ENCODE measurements around the gene PAXX. TPM values are rescaled to one million over a fixed set of nuclear protein-coding genes. Genes with fewer than 3 reads are reported as not detected.
"Not testable (repeated sequence)": the region's sequence is repeated elsewhere in the genome, so short reads cannot be mapped to it uniquely, and the experiment has no call there.

Gene PAXX
- total RNA-seq, 1 experiment from 2014 or later = 68.0 TPM

- DNase-seq (ENCODE audit: low read depth) = no peak
Measured at GRCh38 chr9:137030538-137031527, 38.6 kb downstream of the PAXX start.

GRCh38 chr9:137031904-137032640 lies 39.9 kb downstream of the PAXX start, which contains the start of gene FUT7:
Gene FUT7 (minus strand): TSS chr9:137032088. CDS start chr9:137031991, 97 bp downstream.
- DNase-seq (ENCODE audit: low read depth) = no peak

GRCh38 chr9:137032858-137033257 lies 40.6 kb downstream of the PAXX start:
- DNase-seq (ENCODE audit: low read depth) = no peak

GRCh38 chr9:137033481-137033880 lies 41.3 kb downstream of the PAXX start:
- DNase-seq (ENCODE audit: low read depth) = not testable (repeated sequence)

- DNase-seq (ENCODE audit: low read depth) = no peak
Measured at GRCh38 chr9:137034039-137034708, 42.0 kb downstream of the PAXX start.

GRCh38 chr9:137034709-137035506 lies 42.7 kb downstream of the PAXX start:
- peak; percentile 70 for DNase-seq (ENCODE audit: low read depth)

- DNase-seq (ENCODE audit: low read depth) = no peak
Measured at GRCh38 chr9:137035507-137035834, 43.2 kb downstream of the PAXX start.

GRCh38 chr9:137035937-137036336 lies 43.7 kb downstream of the PAXX start:
- no peak for DNase-seq (ENCODE audit: low read depth)

- no peak for DNase-seq (ENCODE audit: low read depth)
Measured at GRCh38 chr9:137037035-137037434, 44.8 kb downstream of the PAXX start.

- DNase-seq (ENCODE audit: low read depth) = no peak
Measured at GRCh38 chr9:137037483-137037882, 45.3 kb downstream of the PAXX start.

GRCh38 chr9:137038916-137039315 lies 46.7 kb downstream of the PAXX start:
- DNase-seq (ENCODE audit: low read depth) = no peak

- DNase-seq (ENCODE audit: low read depth) = no peak
Measured at GRCh38 chr9:137039611-137040366, 47.6 kb downstream of the PAXX start.

GRCh38 chr9:137040568-137040967 lies 48.3 kb downstream of the PAXX start:
- DNase-seq (ENCODE audit: low read depth) = no peak

- no peak for DNase-seq (ENCODE audit: low read depth)
Measured at GRCh38 chr9:137041124-137041523, 48.9 kb downstream of the PAXX start.

- DNase-seq (ENCODE audit: low read depth) = no peak
Measured at GRCh38 chr9:137042751-137043727, 50.8 kb downstream of the PAXX start.
